Adrenal gland (tissue), 12 donors: ENCODE data around the gene FAM118A. TPM values are rescaled to one million over a fixed set of nuclear protein-coding genes. Genes with fewer than 3 reads are reported as not detected.

Experiments used
- DNase-seq, 7 donors: peaks; one replicate each; pipeline ENCODE4 v3.0.0-alpha.2; 2019 to 2020
- H3K27ac ChIP-seq, 5 donors: fragments of 200-600 bp; sonication (generic) in 4 of 5; 1 replicate in 3 of 5; 2 replicates in 2 of 5; pipeline versions ENCODE4 v1.5.1 to v1.8.0; 2016 to 2020; ENCODE audit warnings: mild to moderate bottlenecking in 1 of 5
- H3K27me3 ChIP-seq: fragments of 200-600 bp; 2 replicates; pipeline ENCODE4 v1.8.0; 2021
- H3K36me3 ChIP-seq, 2 donors: fragments of 200-600 bp; replicated peaks in 1 of 2; 1 replicate in 1 of 2; 2 replicates in 1 of 2; pipeline versions ENCODE4 v1.5.1 to v1.8.0; 2018 to 2022
- H3K4me1 ChIP-seq, 2 donors: fragments of 200-600 bp; replicated peaks in 1 of 2; 1 replicate in 1 of 2; 2 replicates in 1 of 2; pipeline versions ENCODE4 v1.5.1 to v1.8.0; 2018 to 2021
- H3K4me3 ChIP-seq, 4 donors: fragments of 200-600 bp; sonication (generic) in 3 of 4; one replicate each; pipeline ENCODE4 v1.5.1; 2016 to 2018
- H3K9me3 ChIP-seq, 3 donors: fragments of 200-600 bp; sonication (generic) in 1 of 3; replicated peaks in 1 of 3; 1 replicate in 2 of 3; 2 replicates in 1 of 3; pipeline versions ENCODE4 v1.5.1 to v1.8.0; 2016 to 2021
- POLR2A ChIP-seq, 2 donors: fragments of 450-650 bp; IDR thresholded peaks; one replicate each; pipeline ENCODE4 v1.6.1; 2017; ENCODE audit warnings: antibody characterized with exemption in 2 of 2, mild to moderate bottlenecking in 2 of 2, moderate library complexity in 1 of 2
- WGBS, 4 donors: extraction: QIAGEN DNeasy Blood & Tissue Kit in 2 of 4; methylation state at CpG; one replicate each; pipeline versions ENCODE4 v1.1.5 to v1.1.7; 2013 to 2017; 5-methylcytosine and 5-hydroxymethylcytosine counted together
- intact Hi-C, 2 donors: fragments of 100-400 bp; cut with DNase I; formaldehyde crosslinking; loops; one replicate each; pipeline versions ENCODE4 v1.14.1 to v1.15.0; 2022 to 2023
- polyA plus RNA-seq, 3 donors: library from polyadenylated mRNA; stranded (reverse); fragments of 200-250 nt in 2 of 3; fragments of 350-450 nt in 1 of 3; fragmentation: Illumina TruSeq in 1 of 3; extraction: RNeasy Lipid Tissue Mini Kit (QIAGEN cat#74804) in 1 of 3; gene quantifications; one replicate each; pipeline ENCODE4 v1.2.3, GENCODE V29; 2013 to 2014
- total RNA-seq, 9 donors: library from RNA; depleted of rRNA in 4 of 9; stranded (reverse); fragments of >200 nt in 4 of 9; fragments of 120-200 nt in 1 of 9; fragmentation: NEBNext Ultra II Directional in 1 of 9; extraction: Animal tissue kit (Norgen Biotek cat#: 25700) in 1 of 9; gene quantifications; one replicate each; pipeline versions ENCODE4 v1.1.0 to v1.2.4, GENCODE V29; 2013 to 2023
- TF ChIP-seq, protein P1 (sequence below), 6 experiments: fragments of 450-650 bp in 4 of 6; fragments of 200-600 bp in 2 of 6; sonication (generic) in 1 of 6; IDR thresholded peaks; 1 replicate in 5 of 6; 2 replicates in 1 of 6; pipeline versions ENCODE4 v1.5.1 to v1.8.0; 2016 to 2021; ENCODE audit warnings: antibody characterized with exemption in 6 of 6, mild to moderate bottlenecking in 2 of 6, moderate library complexity in 1 of 6
- donor health status: healthy with polysubstance abuse.
- donor health status: Bipolar disorder and iron deficiency.
- donor health status: DM: yes; HTN: yes; CAD: no.
- donor health status: DM: no; HTN: no; CAD: no.
- donor health status: DM: no; HTN: no; CAD: no.
- donor health status: DM: yes; HTN: yes; CAD: no.

FAM118A gene
- total and polyA plus RNA-seq, 12 donors = 6.8 to 101 (median 17.5) TPM

- 82 to 91% (median 90%) methylated on average over 8 of the region's 8 CpGs for WGBS, 4 donors
- Histone ChIP-seq H3K27me3 (no peaks in the 10 kb centered on the region), H3K36me3 (no peaks in the 10 kb centered on the region), H3K9me3 (no peaks in the 10 kb centered on the region), H3K4me3 (no peak overlapping the region), H3K27ac (no peak overlapping the region), H3K4me1 (peaks cover 7 to 16% of the 10 kb centered on the region in 2 donors)
- TF ChIP-seq, protein P1, sequence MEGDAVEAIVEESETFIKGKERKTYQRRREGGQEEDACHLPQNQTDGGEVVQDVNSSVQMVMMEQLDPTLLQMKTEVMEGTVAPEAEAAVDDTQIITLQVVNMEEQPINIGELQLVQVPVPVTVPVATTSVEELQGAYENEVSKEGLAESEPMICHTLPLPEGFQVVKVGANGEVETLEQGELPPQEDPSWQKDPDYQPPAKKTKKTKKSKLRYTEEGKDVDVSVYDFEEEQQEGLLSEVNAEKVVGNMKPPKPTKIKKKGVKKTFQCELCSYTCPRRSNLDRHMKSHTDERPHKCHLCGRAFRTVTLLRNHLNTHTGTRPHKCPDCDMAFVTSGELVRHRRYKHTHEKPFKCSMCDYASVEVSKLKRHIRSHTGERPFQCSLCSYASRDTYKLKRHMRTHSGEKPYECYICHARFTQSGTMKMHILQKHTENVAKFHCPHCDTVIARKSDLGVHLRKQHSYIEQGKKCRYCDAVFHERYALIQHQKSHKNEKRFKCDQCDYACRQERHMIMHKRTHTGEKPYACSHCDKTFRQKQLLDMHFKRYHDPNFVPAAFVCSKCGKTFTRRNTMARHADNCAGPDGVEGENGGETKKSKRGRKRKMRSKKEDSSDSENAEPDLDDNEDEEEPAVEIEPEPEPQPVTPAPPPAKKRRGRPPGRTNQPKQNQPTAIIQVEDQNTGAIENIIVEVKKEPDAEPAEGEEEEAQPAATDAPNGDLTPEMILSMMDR (IDR thresholded peaks at IDR 0.05) = no peak
- no peak for TF ChIP-seq POLR2A (IDR thresholded peaks at IDR 0.05)
- intact Hi-C loops = no loop called here
- DNase-seq = no peak
These were observed 2.7 kb downstream of the FAM118A start for GRCh38 chr22:45312415-45312814.

GRCh38 chr22:45312856-45313255 is 3.1 kb downstream of the FAM118A start:
- H3K36me3 ChIP-seq = no peaks in the 10 kb centered on the region
- no peak for DNase-seq
- no peaks in the 10 kb centered on the region for H3K9me3 ChIP-seq
- 78 to 93% (median 83%) methylated on average over 4 of the region's 4 CpGs for WGBS, 4 donors
- no peak overlapping the region for H3K4me3 ChIP-seq
- H3K27me3 ChIP-seq = no peaks in the 10 kb centered on the region
- H3K4me1 ChIP-seq = peaks cover 7 to 21% of the 10 kb centered on the region in 2 donors
- no peak overlapping the region for H3K27ac ChIP-seq
- intact Hi-C loops = no loop called here
- TF ChIP-seq, protein P1 (IDR thresholded peaks at IDR 0.05) = no peak

- H3K9me3 ChIP-seq = no peaks in the 10 kb centered on the region
- H3K4me1 ChIP-seq = peaks cover 7 to 30% of the 10 kb centered on the region in 2 donors
- H3K27me3 ChIP-seq = no peaks in the 10 kb centered on the region
- TF ChIP-seq, protein P1 (IDR thresholded peaks at IDR 0.05) = no peak
- TF ChIP-seq POLR2A (IDR thresholded peaks at IDR 0.05) = no peak
- H3K4me3 ChIP-seq = no peak overlapping the region
- H3K36me3 ChIP-seq = no peaks in the 10 kb centered on the region
- H3K27ac ChIP-seq = peak overlapping the region in 1 of 5 donors; percentile 21
- 70 to 74% (median 72%) methylated on average over 8 of the region's 8 CpGs for WGBS, 4 donors
- intact Hi-C loops = no loop called here
- no peak for DNase-seq
These were observed 4.5 kb downstream of the FAM118A start for GRCh38 chr22:45314054-45314721.

DNA sequence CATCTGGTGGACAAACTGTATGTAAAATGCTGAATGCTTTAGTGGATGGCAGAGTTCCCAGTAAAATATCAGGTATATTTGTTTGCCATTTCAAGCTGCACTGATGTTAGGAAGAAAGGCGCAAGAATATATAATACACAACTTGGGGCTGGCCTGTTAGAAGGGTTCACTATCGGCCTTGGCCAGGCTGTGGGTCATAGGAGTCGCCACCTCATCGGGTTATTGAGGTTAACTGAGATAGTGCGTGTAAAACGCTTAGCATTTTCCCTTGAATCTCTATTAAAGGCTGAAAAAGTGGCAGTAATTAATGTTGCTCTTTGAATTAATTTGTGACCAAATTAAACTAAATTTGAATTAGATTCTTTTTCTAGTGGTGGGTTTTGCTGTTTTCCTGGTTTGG is 5.1 kb downstream of the FAM118A start:
- Histone ChIP-seq H3K4me1 (peaks cover 7 to 33% of the 10 kb centered on the region in 2 donors), H3K36me3 (no peaks in the 10 kb centered on the region), H3K9me3 (no peaks in the 10 kb centered on the region), H3K27me3 (no peaks in the 10 kb centered on the region), H3K27ac (peak overlapping the region in 1 of 5 donors; percentile 21), H3K4me3 (no peak overlapping the region)
- WGBS, 4 donors = 89 to 95% (median 91%) methylated on average over 6 of the region's 6 CpGs
- no peak for DNase-seq
- TF ChIP-seq, protein P1 (IDR thresholded peaks at IDR 0.05) = no peak
- TF ChIP-seq POLR2A (IDR thresholded peaks at IDR 0.05) = no peak
- intact Hi-C loops = no loop called here
